GM21423 (cell line): ENCODE measurements around the gene EPS8.

ENCODE experiments used
- ATAC-seq: cut with Tn5 transposase; IDR thresholded peaks from one replicate; pipeline ENCODE4 v1.9.1; 2021; ENCODE audit warnings: mild to moderate bottlenecking, moderate library complexity; ENCODE audit not compliant: unreplicated experiment

EPS8 gene

DNA sequence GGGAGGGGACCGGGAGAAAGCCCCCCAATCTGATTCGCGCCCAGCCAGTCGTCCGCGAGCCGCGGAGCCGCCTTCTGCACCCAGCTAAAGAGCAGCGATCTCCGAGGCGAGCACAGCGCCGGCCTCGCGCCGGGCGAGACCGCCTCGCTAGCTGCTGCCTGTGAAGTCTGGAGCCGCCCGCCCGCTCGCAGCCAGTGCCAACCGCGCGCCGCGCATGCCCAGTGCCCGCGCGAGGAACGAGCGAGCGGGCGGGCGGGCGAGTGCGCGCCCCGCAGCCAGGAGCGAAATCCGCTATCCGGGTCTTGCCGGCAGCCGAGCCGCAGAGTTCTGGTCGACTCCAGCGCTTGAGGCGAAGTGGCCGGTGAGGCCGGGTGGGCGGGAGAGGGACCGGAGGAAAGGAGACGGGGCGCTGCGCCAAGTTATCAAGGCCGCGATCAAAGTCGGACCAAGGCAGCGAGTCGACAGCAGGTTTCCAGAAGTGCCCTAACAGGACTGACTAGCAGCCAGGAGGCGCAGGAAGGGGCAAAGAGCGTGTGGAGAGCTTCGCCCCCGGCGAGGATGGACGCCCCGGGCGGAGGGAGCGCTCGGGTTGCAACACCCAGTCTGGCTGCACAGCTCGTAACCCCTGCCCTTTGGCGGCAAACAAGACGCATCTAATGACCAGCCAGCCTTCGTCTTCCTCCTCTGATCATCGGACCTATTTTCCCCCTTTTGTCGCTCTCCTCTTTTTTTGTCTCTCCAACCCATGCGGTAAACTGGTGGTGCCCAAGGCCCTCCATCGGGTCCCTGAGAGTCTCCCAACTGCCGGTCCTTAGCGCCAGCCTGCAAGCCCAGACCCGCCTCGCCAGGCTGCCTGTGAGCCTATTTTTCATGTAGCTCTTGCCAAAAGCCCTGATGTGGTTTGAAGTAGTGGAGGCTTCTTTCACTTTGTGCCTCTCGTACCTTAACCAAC lies at the start of gene EPS8:
TSS of gene EPS8 (minus strand) at position 169 of the 952 bp plus-strand sequence. CDS start 106,437 bp downstream, outside the sequence.
- ATAC-seq, result peak; percentile 87

DNA sequence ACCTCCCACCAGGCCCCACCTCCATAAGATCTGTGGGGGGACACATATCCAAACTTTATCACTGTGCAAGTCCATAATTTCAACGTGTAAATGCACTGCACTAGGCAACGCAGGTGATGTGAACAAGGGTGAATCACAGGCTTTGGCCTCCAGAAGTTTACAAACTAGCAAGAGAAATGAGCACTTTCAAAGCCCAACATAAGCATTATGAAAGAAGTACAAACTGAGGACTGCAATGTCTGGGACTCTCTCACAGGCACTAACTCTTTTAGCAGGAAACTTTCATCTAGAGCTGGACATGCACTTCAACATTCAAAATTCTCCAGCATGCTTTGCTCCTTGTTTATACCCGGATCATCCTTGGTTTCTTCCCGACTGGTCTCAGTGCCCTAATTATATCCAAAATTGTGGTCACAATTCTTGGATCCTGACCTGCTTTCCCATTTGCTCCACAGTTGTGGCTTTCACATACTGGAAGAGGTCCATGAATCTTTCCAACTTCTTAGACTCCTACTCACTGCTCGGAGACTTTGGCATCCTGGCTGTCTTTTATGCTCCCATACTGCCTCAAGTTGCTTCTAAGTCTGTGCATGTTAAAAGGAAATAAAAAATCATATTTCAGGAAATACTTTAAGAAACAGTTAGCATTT lies 48.1 kb upstream of the EPS8 start:
- ATAC-seq, result no peak

DNA sequence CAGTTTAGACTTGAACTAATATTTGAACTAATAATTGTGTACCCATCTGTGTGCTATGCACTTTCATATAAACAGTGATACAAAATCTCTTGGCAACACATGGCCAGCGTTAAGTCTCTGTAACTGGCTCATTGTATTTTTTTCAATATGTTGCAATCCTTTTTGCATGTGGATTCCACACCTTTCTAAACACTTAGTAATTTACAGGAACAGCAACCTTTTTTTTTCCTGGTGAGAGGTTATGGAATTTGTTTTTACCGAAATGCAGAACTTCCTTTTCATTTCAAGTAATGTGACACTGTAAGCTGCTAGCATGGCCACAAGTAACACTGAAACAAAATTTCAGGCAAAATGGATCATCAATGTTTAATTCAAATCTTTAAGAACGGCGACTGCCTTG lies 45.4 kb upstream of the EPS8 start:
- ATAC-seq, result no peak

DNA sequence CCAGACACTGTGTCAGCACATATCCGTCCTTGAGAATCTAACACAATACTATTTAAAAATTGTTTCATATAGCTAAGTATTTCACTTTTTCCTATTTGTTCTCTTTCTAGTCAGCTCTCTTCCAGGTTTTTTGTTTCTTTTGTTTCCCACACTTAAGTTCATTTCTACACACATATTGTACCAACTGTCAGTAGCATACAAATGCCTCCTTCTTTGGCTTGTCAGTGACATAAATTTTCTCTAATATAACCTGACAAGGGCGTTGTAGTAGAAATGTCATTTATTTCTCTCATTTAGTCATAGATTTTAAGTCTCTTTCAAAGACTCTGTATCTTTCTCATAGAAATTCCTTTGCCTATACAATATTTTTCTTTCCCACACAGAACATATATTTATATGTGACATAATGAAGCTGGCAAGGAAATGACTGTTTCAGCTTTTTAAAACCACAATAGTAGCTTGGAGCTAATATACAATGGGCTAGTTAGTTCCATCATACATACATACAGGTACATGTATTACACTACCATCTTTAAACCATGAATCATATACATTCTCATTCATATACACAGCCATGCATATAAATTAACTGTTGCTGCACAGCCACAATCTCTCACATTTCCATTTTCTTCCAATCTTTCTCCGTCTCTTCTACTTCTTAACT lies 42.3 kb upstream of the EPS8 start:
- no peak for ATAC-seq

DNA sequence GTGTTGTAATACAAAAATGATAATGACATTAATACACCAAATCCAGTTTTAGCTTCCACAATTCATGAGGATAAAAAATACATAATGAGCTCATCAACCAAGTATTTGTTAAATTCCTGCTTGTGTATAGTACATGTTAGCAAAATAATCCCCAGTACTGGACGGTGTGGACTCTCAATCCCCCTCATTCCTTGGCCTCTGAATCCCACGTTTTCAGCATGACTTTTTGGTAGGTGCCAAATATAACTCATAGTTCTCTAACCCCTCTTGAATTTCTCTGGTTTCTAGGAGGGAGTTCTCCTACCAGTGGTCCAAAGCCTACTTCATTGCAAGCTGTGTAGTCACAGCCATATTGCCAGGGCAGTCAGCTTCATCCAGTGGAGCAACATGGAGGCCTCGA lies 41.4 kb upstream of the EPS8 start:
- no peak for ATAC-seq

DNA sequence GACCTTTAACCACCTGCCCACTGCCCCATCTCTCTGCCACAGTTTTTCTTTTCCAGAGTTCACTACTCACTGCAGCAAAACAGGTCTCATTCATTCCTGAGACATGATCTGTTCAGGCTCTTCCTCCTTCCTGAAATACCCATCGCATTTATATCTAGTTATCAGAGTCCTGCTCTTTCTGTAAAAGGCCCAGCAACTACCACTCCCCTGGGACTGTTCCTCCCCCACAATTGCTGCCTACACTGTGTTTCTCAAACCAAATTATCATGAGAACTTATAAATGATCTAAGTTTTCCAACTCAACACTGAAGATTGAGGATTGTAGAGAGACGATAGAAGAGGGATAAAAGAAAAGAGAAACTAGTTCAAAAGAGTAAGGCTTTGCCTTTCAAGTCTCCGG lies 40.8 kb upstream of the EPS8 start:
- no peak for ATAC-seq

DNA sequence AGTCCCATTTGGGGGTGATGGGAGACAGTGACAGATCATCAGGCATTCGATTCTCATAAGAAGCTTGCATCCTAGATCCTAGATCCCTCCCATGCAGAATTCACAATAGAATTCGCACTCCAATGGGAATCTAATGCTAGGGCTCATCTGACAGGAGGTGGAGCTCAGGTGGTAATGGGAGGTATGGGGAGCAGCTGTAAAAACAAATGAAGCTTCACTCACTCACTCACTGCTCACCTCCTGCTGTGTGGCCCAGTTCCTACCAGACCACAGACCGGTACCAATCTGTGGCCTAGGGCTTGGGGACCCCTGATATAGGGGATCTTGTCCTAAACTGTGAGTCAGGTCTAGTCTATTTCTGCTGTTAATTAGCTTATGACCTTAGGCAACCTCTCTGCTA lies 40.1 kb upstream of the EPS8 start:
- no peak for ATAC-seq

DNA sequence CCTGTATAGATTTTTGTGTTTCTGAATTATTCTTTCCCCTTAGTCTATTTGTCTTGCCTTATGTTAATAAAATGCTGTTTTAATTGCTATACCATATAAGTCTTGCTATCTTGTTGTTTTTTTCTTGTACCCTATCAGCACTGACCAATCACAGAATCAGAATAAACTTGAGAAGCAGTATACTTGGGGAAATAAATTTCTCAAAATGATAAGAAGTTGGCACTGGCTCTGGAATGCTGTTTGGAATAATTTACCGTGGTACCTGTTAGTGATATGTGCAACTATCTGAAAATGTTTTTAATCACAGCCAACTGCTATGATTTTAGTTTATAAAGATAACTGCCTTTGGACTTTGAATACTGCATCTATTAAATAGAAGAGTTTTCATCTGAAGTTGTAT lies 37.9 kb upstream of the EPS8 start:
- ATAC-seq, result no peak

DNA sequence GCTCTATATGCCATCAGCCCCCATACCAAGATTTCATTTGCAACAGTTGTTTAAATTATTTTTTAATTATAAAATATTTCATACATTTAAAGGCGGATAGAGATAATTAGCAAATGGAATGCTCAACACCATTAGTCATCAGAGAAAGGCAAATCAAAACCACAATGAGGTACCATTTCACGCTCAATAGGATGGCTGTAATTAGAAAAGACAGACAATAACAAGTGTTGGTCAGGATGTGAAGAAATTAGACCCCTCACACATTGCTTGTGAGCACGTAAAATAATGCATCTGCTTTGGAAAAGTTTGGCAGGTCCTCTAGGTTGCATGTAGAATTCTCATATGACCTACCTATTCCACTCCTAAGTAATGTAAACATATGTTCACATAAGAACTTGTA lies 35.3 kb upstream of the EPS8 start:
- no peak for ATAC-seq

DNA sequence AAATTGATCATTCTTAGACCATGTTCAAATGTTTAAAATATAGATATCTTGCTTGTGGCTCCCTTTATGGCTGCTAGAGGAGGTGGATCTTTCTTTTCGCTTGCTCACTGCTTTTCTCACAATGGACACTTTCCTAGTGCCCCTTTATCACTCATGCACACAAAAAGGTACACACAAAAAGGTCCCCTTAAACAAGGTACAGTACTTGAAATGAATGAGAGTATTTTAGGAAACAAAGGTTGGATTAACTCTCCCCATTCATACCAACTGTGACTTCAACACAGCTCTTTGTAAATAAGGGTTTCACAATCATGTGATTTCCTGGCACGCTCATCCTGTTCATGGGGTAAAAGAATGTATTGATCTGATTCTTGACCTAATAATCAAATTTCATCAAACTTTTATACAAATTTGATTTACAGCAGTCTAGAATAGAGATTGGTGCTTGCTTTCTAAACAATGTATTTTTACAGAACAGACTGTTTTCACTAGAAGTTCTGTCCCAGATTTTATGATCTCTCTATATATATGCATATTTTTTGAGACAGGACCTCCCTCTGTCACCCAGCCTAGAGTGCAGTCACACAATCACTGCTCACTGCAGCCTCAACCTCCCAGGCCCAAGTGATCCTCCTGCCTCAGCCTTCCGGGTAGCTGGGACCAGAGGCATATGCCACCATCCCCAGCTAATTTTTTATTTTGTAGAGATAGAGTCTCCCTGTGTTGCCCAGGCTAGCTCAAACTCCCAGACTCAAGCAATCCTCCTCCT lies 34.4 kb upstream of the EPS8 start:
- no peak for ATAC-seq

DNA sequence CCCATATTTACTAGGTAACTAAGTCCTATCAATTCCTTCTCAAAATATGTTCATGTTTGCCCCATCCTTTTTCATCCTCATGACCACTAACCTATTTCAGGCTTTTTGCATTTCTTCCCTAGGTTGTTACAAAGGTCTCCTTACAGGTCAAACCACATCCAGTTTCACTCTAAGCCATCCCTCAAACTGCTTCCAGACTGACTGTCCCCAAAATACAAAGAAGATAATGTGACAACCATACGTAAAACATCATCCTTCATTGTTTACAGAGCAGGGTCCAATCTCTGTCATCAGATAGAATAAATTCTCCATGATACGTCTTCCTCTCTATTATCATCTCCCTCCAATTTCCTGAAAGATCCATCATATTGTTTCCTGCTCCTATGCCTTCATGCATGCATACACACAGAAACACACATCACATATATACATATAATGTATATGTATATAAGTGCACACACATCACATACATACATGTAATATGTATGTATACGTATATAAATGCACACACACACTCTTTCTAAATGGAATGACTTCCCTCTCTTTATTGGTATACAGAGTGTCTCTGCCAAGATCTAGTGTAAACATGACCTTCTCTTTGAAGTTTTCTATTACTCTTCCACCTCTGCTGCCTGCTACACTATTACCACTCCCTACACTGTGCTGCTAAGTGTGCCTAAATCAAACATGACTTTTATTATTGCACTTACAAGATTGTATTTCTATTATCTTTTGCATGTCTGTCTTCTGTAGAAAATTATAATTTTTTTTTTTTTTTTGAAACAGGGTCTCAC lies 30.7 kb upstream of the EPS8 start:
- ATAC-seq, result no peak

DNA sequence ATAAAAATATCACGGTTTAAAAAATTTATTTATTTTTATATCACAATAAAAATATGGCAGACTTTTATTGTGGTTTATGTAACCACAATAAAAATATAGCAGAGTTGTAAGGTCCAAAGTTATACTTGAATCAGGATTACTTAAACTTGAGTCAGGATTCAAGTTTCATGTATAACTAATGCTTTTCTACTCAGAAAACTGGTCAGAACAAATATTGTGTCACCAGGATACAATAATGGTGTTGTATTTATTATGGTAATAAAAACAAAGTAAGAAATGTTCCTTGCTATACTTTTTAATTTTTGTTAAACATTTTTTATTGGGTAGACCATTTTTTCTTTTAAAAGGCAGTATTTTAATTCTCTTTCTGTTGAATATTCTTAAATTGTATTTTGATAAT lies 29.2 kb upstream of the EPS8 start:
- no peak for ATAC-seq

DNA sequence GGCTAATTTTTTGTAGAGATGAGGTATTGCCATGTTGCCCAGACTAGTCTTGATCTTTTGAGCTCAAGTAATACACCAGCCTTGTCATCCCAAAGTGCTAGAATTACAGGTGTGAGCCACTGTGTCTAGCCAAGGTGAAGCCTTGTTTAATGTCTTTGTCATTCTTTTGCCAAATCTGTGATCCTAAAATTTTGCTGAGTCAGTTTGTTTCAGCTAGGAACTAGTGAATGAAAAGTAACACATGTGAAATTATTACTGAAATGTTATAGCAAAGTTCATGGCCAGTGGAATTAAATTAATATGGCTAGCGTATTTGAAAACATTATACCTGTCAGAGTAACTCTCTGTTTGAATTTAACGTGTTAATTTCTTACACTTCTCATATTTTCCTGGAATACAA lies 26.5 kb upstream of the EPS8 start:
- ATAC-seq, result no peak

DNA sequence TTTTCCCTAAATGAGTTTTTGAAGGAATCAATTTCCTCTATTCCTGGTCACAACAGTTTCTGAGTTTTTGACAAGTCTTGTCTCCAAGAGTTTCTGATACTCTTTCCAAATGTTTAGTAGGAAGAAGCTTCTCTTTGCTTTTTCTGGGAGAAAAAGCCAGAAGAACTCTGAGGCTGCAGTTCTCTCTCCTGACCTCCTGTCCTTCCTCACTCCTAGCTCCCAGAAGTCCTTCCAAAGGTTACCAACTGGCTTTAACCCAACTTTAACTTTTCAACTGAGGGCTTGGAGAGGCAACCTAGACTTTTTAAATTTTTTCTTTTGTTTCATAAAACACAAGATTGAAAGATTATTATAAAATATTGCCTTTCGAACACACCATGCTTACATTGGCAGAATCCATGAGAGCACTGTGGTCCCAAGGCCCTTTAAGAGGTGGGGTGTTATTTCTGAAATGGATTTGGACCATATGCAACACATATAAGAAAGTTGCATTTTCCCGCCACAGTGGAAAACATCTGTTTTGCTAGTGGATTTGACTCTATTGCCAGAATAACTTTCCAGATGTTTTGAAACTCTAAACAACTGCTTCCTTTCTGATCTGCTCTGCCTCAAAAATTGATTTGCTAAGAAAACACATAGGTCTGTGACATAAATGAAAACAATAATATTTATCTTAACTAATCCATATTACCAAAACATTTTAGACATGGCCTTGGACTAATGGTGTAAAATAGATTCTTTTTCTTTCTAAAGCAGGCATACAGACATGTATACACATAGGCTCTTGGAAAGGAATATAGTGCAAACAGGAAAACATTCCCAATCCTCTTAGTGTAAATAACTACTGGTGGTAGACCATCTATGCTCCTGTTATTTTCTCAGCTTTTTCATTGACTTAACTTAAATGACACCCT lies 22.3 kb upstream of the EPS8 start:
- no peak for ATAC-seq

DNA sequence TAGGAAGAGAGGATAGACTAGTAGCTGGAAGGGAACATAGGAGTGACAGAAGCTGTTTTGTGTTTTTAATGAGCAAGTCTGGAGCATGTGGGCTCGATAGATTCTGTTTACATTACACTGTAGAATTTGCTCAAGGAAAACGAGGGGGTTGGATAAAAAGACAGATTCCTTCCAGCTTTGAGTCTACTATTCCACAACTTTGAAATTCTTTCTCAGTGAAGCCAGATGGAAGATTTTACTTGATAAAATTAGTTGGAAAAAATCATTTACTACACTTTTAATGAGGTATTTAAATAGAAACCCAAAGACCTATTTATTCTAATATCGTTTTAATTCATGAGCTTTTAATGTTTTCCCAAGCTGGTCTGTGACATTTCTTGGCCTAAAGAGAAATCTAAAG lies 19.5 kb upstream of the EPS8 start:
- no peak for ATAC-seq

DNA sequence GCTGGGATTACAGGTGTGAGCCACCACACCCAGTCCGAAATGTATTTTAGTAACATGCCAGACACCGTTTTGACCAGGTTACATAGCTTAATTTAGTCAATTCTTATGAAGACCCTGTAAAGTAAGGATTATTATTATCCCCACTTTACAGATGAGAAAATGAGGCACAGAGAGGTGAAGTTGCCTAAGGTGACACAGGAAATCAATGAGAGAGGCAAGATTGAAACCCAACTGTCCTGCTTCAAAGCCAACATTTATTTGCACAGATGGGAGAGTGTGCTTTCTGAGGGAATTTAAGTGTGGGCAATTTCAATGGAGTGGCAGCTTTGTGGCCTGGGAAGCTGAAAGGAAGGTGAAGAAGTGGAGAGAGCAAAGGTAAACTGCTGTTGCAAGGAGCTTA lies 19.1 kb upstream of the EPS8 start:
- ATAC-seq, result no peak

DNA sequence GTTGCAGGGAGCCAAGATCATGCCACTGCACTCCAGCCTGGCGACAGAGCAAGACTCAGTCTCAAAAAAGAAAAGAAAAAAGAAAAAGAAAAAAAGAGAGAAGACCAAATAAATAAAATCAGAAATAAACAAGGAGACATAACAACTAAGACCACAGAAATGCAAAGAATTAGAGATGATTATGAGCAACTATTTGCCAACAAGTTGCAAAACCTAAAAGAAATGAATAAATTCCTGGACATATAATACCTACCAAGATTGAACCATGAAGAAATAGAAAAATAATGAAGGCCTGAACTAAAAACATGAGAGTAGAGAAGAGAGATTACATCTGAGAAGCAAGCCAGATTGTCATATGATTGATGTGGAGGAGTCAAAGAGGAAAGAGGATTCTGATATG lies 17.6 kb upstream of the EPS8 start:
- no peak for ATAC-seq

DNA sequence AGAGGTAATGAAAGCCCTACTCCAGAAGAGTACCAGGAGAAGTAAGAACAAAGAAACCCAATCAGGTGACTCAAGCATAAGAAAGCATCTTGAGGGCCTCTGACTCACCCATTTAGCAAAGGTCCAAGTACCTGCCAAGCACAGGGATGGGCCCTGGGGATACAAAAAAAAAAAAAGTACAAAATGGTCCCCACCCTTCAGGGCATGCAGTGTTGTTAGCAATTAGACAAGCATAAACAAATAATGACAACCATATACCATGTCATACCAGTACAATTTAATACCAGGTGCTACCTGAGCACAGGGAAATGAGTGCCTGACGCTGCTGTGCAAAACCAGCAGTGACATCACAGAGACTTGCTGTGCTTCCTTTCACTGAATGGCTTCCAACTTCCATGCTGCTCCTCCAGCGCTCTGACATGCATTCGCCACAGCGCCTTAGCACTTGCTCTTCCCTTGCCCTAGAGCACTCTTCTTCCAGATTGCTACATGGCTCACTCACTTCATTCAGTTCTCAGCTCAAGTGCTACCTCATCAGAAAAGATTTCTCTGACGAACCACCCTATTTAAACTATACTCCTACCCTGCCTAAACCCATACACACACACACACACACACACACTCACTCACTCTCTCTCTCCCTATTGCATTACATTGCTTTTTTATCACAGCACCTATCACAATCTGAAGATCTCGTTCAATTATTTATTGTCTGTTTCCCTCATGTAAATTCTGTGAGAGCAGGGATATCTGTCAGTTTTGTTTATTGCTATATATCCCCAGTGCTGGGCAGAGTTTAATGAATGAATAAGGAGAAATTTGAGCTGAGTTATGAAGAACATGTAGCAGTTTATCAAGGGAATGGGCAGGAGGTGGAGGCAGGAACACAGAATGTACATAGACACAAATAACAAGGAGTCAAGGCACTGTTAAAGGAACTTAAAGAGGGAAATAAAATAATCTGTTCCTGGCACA lies 12.9 kb upstream of the EPS8 start:
- no peak for ATAC-seq
